ENCODE results near the gene LMTK3.

Gene LMTK3

GRCh38 chr19:48443256-48443655, 68.4 kb downstream of the LMTK3 start (continued):
- TF ChIP-seq TSHZ2 (CRISPR knock-in tag; IDR thresholded peaks at IDR 0.05) (no peak), CSRNP3 (CRISPR knock-in tag; IDR thresholded peaks at IDR 0.05) (no peak), ZNF70 (CRISPR knock-in tag; IDR thresholded peaks at IDR 0.05) (no peak), OSR1 (CRISPR knock-in tag; IDR thresholded peaks at IDR 0.05) (no peak), ZFP3 (CRISPR knock-in tag; IDR thresholded peaks at IDR 0.05) (no peak), POU6F1 (CRISPR knock-in tag; IDR thresholded peaks at IDR 0.05; ENCODE audit: borderline replicate concordance, low read depth) (no peak), TCF4 (CRISPR knock-in tag; IDR thresholded peaks at IDR 0.05; ENCODE audit: borderline replicate concordance) (no peak)

GRCh38 chr19:48442116-48443035, 69.3 kb downstream of the LMTK3 start:
- no peak for ATAC-seq
- TF ChIP-seq ZFP30 (CRISPR knock-in tag; IDR thresholded peaks at IDR 0.05) (no peak), CREB5 (CRISPR knock-in tag; IDR thresholded peaks at IDR 0.05; ENCODE audit: low read depth) (no peak), ZNF70 (CRISPR knock-in tag; IDR thresholded peaks at IDR 0.05) (no peak), ZC3H10 (CRISPR knock-in tag; IDR thresholded peaks at IDR 0.05) (no peak), ZFP3 (CRISPR knock-in tag; IDR thresholded peaks at IDR 0.05) (no peak), OSR1 (CRISPR knock-in tag; IDR thresholded peaks at IDR 0.05) (no peak), PPARA (CRISPR knock-in tag; IDR thresholded peaks at IDR 0.05; ENCODE audit: borderline replicate concordance) (no peak)

- TF ChIP-seq TSHZ2 (CRISPR knock-in tag; IDR thresholded peaks at IDR 0.05) (no peak), CREB5 (CRISPR knock-in tag; IDR thresholded peaks at IDR 0.05; ENCODE audit: low read depth) (no peak), ISL1 (CRISPR knock-in tag; IDR thresholded peaks at IDR 0.05) (no peak), PPARA (CRISPR knock-in tag; IDR thresholded peaks at IDR 0.05; ENCODE audit: borderline replicate concordance) (no peak), ZFP30 (CRISPR knock-in tag; IDR thresholded peaks at IDR 0.05) (no peak), RARB (CRISPR knock-in tag; IDR thresholded peaks at IDR 0.05) (no peak), ZC3H10 (CRISPR knock-in tag; IDR thresholded peaks at IDR 0.05) (no peak), ZNF70 (CRISPR knock-in tag; IDR thresholded peaks at IDR 0.05) (no peak), TOX (CRISPR knock-in tag; IDR thresholded peaks at IDR 0.05; ENCODE audit: borderline replicate concordance) (no peak), CSRNP3 (CRISPR knock-in tag; IDR thresholded peaks at IDR 0.05) (no peak), TCF4 (CRISPR knock-in tag; IDR thresholded peaks at IDR 0.05; ENCODE audit: borderline replicate concordance) (no peak), CSDC2 (CRISPR knock-in tag; IDR thresholded peaks at IDR 0.05) (no peak), GLIS3 (CRISPR knock-in tag; IDR thresholded peaks at IDR 0.05) (no peak)
- no peak for ATAC-seq
Measured at GRCh38 chr19:48441360-48442050, 70.1 kb downstream of the LMTK3 start.

All from SK-N-SH treated with all-trans-retinoic acid at 6 μM for 48 hours (cell line).